NCI-H2107 treated with DMSO at 0.1 percent for 48 hours (cell line): Measurements from ENCODE around the gene MT1E.
"Not testable (repeated sequence)": the region's sequence is repeated elsewhere in the genome, so short reads cannot be mapped to it uniquely, and the experiment has no call there.

Source experiments
- DNase-seq: peaks from one replicate; lab custom pipeline; 2025; ENCODE audit not compliant: unreplicated experiment; lab: John Stamatoyannopoulos, UW

The MT1E gene

DNA sequence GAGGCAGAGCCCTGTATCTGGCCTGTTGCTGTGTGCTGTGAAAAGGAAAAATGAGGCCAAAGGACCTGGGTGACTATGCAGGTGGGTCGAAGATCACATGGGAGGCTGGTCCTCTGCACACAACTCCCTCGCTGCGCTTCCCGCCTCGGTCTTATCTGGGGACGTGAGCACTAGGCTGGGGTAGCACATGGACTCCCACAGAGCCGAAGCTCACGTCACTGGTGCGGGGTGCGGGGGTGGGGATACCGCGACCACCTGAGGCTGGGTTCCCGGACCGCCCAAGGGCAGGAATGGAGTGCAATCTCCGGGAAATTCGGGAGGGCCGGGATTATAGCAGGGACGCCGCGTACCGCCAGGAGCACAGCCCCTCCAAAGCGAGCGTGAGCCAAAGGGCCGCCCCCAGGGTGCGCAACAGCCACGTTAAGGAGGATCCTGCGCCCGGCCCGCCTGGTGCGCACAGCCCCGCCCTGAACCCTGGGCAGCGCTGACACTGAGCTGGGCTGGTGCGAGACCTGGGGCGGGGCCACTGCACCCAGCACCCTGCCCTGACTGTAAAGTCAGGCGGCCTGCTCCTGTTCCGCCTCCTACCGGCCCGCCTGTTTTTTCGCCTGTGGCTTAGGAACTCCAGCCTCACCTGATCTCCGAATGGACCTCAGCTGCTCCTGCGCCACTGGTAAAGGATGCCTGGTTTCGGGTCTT is 17.6 kb downstream of the MT1E start:
- DNase-seq: peak; percentile 16

GRCh38 chr16:56643833-56644232 is 18.3 kb downstream of the MT1E start:
- DNase-seq: no peak

DNA sequence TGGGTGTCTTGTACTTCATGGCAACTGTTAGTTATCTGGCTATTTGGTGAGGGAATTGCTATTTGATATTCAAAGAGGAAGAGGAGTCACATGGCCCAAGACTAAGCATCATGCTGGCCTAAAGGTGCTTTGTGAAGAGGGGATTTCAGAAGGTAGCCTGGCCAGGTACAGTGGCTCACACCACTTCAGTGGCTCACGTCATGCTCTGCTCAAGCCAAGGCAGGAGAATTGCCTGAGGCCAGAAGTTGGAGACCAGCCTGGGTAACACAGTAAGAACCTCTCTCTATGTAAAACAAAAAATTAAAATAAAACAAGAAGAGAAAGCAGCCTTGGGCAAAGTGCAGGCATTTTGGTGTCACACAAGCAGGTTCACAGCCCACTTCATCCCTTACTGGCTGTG is 19.7 kb downstream of the MT1E start:
- DNase-seq: no peak

DNA sequence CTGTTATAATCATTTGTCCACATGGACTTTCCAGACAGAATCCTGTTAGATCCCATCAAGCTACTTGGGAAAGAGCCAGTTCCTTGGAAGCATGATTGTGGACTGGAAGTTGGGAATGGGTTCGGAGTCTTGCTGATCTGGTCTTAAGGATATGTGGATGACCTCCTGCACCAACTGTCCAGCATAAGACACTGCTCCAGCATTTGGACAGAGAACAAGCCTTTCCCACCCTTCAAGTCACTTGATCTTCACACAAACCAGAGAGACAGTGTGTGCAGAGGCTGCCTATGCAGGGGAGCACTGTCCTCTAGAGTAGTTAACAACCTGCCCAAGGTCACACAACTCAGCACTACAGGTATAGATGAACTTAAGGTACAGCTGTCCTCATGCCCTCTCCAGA is 20.3 kb downstream of the MT1E start:
- DNase-seq: no peak

DNA sequence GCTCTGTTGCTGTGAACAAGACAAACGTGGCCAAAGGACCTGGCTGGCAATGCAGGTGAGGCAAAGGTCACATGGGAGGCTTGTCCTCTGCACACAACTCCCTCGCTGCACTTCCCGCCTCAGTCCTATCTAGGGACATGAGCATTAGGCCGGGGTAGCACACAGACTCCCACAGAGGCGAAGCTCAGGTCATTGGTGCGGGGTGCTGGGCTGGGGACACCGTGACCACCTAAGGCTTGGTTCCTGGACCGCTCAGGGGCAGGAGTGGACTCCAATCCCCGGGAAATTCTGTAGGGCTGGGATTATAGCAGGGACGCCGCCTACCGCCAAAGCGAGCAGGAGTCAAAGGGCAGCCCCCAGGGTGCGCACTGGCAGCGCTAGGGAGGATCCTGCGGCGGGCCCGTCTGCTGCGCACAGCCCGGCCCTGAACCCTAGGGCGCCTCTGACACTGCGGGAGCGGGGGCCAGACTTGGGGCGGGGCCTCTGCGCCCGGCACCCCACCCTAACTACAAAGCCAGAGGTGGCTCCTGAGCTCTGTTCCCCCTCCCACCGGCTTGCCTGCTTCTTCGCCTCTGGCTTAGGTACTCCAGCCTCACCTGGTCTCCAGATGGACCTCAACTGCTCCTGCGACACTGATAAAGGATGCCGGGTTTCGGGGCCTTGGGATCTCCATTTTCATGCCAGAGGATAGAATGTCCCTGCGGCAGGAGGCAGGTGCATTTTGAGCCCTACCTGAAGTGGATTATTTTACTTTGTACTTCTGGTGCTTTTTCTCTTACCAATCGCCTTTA is 22.3 kb downstream of the MT1E start:
- DNase-seq: no peak

DNA sequence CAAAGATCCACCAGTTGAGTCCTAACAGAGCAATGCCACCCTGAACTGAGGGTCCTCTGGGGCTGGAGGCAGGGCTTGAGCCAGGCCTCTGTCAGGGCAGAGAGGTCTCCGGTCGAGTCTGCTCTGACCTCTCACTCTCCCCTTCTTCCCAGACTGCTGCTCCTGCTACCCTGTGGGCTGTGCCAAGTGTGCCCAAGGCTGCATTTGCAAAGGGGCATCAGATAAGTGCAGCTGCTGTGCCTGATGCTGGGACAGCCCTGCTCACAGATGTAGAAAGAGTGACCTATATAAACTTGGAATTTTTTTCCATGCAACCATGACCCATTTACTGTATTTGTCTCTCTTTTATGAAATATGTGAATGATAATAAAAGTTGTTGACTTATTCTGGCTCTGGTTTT is 23.7 kb downstream of the MT1E start:
- DNase-seq: no peak

GRCh38 chr16:56649820-56650219 is 24.2 kb downstream of the MT1E start:
- DNase-seq: no peak

- DNase-seq: no peak
These were observed 26.0 kb downstream of the MT1E start, which contains the start of gene MT1B for GRCh38 chr16:56651586-56651985. Gene MT1B (plus strand): TSS chr16:56651886. CDS start chr16:56651954, 68 bp downstream.

DNA sequence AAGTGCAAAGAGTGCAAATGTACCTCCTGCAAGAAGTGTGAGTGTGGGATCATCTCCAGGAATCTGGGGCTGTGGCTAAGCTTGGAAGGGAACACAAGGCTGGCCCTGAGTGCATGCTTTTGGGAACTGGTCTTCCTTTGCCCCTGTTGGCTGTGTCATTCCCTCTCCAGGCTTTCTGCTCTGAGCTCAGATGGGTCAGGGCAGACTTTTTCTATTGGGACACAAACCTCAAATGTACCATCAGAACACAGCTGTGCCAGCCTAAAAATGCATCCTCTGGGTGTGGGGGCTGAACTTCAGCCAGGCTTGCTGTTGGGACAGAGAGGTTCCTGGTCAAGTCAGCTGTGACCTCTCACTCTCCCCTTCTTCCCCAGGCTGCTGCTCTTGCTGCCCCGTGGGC is 27.0 kb downstream of the MT1E start:
- no peak for DNase-seq

DNA sequence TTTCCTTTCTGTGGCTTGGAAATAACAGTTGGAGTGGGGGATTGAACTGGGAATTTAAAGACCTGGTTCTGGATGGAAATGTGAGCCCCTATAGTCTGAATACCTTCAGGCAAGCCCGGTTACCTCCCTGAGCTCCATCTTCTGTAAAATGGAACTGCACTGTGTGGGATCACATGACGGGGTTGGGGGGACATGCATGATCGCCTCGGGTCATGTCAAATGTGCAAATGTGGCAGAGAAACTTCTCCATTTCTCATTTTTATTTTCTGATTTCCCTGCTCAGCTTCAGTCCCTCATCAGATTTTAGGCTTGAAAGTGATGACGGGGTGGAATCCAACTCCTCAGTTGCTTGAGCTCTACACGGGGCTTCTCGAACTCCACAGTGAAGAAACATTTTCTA is 27.6 kb downstream of the MT1E start:
- no peak for DNase-seq

DNA sequence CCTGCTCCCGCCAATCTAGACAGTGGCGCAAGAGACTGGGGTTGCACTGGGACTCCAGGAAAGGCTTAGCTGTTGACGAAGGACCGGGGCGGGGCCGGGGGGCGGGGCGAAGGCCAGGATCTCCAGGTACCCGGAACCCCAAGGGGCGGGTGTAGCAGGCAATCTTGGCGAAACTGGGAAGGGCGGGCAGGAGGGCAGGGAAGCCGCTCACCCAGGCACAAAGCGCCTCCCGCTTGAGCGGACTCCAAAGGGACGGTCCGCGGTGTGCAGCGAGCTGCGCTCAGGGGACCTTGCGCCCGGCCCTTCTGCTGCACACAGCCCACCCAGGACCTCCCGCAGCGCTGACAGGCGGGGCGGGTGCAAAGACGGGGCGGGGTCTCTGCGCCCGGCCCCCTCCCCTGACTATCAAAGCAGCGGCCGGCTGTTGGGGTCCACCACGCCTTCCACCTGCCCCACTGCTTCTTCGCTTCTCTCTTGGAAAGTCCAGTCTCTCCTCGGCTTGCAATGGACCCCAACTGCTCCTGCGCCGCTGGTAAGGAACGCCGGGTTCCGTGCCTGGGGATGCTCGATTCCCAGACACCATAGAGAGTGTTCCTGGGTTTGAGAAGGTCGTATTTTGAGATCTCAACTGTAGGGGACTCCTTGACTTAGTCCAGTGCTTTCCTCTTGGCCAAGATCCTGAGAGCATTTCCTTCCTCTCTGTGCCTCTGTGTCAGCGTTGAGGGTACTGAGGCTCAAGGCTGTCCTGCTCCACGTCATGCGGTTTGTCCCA is 32.2 kb downstream of the MT1E start, which contains the start of gene MT1F:
Gene MT1F (plus strand): TSS at position 405 of the 772 bp plus-strand sequence. CDS start 100 bp downstream, at position 505.
- DNase-seq: no peak

- DNase-seq: no peak
These were observed 32.8 kb downstream of the MT1E start for GRCh38 chr16:56658327-56658875.

GRCh38 chr16:56662357-56663354 is 37.1 kb downstream of the MT1E start:
- no peak for DNase-seq

DNA sequence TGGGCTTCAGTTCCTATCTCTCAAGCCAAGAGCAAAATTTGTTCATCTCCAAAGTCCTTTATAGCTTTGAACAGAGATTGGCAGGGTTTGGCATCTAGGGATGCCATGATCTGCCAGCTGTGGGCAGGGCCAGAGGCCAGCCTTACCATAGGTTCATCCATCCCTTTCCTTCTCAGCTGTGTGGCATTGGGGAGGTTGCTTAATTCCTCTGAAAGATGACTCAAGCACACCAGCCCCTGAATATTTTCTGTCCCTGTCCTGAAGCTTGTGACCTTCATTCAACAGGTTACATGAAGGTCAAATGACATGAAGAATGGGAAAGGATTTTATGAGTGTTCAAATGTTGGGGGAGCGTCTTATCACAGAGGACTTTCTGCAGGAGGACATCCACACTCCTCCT is 38.9 kb downstream of the MT1E start:
- DNase-seq: no peak

GRCh38 chr16:56665286-56666261 is 40.0 kb downstream of the MT1E start:
- not testable (repeated sequence) for DNase-seq

DNA sequence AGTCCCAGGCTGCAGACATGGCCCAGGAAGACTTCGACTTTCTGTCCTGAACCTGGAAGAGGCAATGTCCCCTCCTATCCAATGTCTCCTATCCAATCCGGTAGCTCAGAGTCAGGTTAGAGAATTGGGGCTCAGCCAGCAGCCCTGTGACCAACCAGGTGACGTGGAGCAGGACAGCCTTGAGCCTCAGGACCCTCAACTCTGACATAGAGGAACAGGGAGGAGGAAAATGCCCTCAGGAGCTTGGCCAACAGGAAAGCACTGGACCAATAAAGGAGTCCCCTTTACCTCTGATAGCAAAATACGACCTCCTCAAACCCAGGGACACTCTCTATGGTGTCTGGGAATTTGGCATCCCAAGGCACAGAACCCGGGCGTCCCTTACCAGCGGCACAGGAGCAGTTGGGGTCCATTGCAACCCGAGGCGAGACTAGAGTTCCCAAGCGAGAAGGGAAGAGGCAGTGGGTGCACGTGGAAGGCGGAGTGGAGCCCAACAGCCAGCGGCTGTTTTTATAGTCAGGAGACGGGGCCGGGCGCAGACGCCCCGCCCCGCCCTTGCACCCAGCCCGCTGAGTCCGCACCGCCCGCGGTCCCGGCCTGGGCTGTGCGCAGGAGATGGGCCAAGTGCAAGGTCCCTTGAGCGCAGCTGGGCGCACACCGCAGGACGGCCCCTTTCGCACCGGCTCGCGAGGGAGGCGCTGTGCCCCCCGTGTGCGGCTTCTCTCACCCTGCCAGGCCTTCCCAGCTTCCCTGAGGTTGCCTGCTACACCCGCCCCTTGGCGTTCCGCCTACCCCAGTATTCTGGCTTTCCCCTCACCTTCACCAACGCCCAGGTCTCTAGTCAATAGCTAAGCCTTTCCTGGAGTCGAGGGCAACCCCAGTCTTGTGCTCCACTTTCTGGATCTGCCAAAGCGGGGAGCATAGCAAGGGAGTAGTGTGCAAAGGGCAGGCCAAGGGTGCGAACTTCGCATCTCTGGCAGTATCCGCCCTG is 42.3 kb downstream of the MT1E start, which contains the start of gene MT1G:
Gene MT1G (minus strand): TSS at position 485 of the 991 bp plus-strand sequence. CDS start 72 bp downstream, at position 413.
- no peak for DNase-seq

DNA sequence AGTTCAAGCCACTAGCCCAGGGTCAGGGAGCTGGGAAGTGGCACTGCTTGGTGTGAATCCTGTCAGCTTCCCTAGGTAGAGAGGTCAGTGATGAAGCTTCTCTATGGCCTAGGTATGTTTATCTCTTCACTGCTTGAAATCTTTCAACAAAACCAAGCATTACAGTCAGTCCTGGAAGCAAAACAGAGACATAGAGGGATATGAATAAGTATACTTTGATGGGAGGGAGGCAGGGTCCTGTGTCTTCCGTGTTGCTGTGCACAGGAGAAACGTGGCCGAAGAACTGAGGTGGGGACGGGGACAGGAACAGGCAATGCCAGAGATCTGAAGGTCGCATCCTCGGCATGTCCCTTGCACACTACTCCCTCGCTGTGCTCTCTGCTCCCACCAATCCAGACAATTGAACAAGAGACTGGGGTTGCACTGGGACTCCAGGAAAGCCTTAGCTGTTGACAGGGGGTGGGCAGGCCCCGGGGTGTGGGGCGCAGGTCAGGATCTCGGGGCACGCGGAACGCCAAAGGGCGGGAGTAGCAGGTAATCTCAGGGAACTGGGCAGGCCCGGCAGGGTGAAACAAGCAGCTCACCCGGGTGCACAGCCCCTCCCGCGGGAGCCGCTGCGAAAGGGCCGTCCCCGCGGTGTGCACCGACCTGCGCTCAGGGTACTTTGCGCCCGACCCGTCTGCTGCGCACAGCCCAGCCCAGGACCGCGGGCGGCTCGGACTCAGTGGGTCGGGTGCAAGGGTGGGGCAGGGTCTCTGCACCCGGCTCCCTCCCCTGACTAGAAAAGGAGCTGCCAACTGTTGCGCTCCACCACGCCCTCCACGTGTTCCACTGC is 43.6 kb downstream of the MT1E start, which contains the start of gene MT1H:
Gene MT1H (plus strand): TSS at position 810 of the 835 bp plus-strand sequence. CDS start 71 bp downstream, outside the sequence.
- DNase-seq: no peak
